ENCODE results near the gene TMOD2. TPM values are rescaled to one million over a fixed set of nuclear protein-coding genes. Genes with fewer than 3 reads are reported as not detected.

TMOD2 gene
- 8.4 TPM for total RNA-seq

GRCh38 chr15:51750792-51751696 is at the start of gene TMOD2:
TSS of gene TMOD2 (plus strand) at chr15:51751597. CDS start at chr15:51766442, 14,845 bp downstream.
- Histone ChIP-seq H3K4me1 (ENCODE audit: control insufficient read depth in 3 of 3, insufficient read depth in 3 of 3, low read length in 3 of 3) (peaks cover 7 to 14% (median 13%) of the 10 kb centered on the region in 3 donors), H3K36me3 (ENCODE audit: control insufficient read depth in 3 of 3, insufficient read depth in 3 of 3, low read length in 3 of 3) (no peaks in the 10 kb centered on the region), H3K27ac (ENCODE audit: low read depth, low read length) (no peak within 1 kb of the TSS), H3K9me3 (ENCODE audit: control insufficient read depth in 3 of 3, low read length in 3 of 3) (no peaks in the 10 kb centered on the region), H3K4me3 (ENCODE audit: low read length in 3 of 3) (peak within 1 kb of the TSS; percentile 80 to 84 (median 83)), H3K27me3 (ENCODE audit: control insufficient read depth in 3 of 3, insufficient read depth in 3 of 3, low read length in 3 of 3) (no peaks in the 10 kb centered on the region), H3K9ac (ENCODE audit: low read depth in 1 of 3, low read length in 3 of 3) (peak within 1 kb of the TSS; percentile 36 to 72 (median 66))

- Histone ChIP-seq H3K27me3 (ENCODE audit: control insufficient read depth in 3 of 3, insufficient read depth in 3 of 3, low read length in 3 of 3) (peaks cover 0 to 3% (median 0%) of the 10 kb centered on the region in 3 donors), H3K4me1 (ENCODE audit: control insufficient read depth in 3 of 3, insufficient read depth in 3 of 3, low read length in 3 of 3) (peaks cover 0 to 4% (median 0%) of the 10 kb centered on the region in 3 donors)
These were observed 48.7 kb upstream of the TMOD2 start for GRCh38 chr15:51702710-51703109.

GRCh38 chr15:51706291-51706690 is 45.1 kb upstream of the TMOD2 start:
- H3K9ac ChIP-seq (ENCODE audit: low read depth in 1 of 3, low read length in 3 of 3): no peak overlapping the region
- H3K27ac ChIP-seq (ENCODE audit: low read depth, low read length): no peak overlapping the region
- no peaks in the 10 kb centered on the region for H3K9me3 ChIP-seq (ENCODE audit: control insufficient read depth in 3 of 3, low read length in 3 of 3)
- H3K36me3 ChIP-seq (ENCODE audit: control insufficient read depth in 3 of 3, insufficient read depth in 3 of 3, low read length in 3 of 3): no peaks in the 10 kb centered on the region
- peaks cover 0 to 4% (median 0%) of the 10 kb centered on the region in 3 donors for H3K4me1 ChIP-seq (ENCODE audit: control insufficient read depth in 3 of 3, insufficient read depth in 3 of 3, low read length in 3 of 3)
- H3K4me3 ChIP-seq (ENCODE audit: low read length in 3 of 3): no peak overlapping the region
- H3K27me3 ChIP-seq (ENCODE audit: control insufficient read depth in 3 of 3, insufficient read depth in 3 of 3, low read length in 3 of 3): no peaks in the 10 kb centered on the region

More at GRCh38 chr15:51702710-51703109, 48.7 kb upstream of the TMOD2 start:
- Histone ChIP-seq H3K9me3 (ENCODE audit: control insufficient read depth in 3 of 3, low read length in 3 of 3) (no peaks in the 10 kb centered on the region), H3K27ac (ENCODE audit: low read depth, low read length) (no peak overlapping the region), H3K36me3 (ENCODE audit: control insufficient read depth in 3 of 3, insufficient read depth in 3 of 3, low read length in 3 of 3) (no peaks in the 10 kb centered on the region), H3K9ac (ENCODE audit: low read depth in 1 of 3, low read length in 3 of 3) (no peak overlapping the region), H3K4me3 (ENCODE audit: low read length in 3 of 3) (no peak overlapping the region)

- no peak overlapping the region for H3K9ac ChIP-seq (ENCODE audit: low read depth in 1 of 3, low read length in 3 of 3)
- peaks cover 0 to 4% (median 0%) of the 10 kb centered on the region in 3 donors for H3K4me1 ChIP-seq (ENCODE audit: control insufficient read depth in 3 of 3, insufficient read depth in 3 of 3, low read length in 3 of 3)
- H3K36me3 ChIP-seq (ENCODE audit: control insufficient read depth in 3 of 3, insufficient read depth in 3 of 3, low read length in 3 of 3): no peaks in the 10 kb centered on the region
- H3K27me3 ChIP-seq (ENCODE audit: control insufficient read depth in 3 of 3, insufficient read depth in 3 of 3, low read length in 3 of 3): no peaks in the 10 kb centered on the region
- no peaks in the 10 kb centered on the region for H3K9me3 ChIP-seq (ENCODE audit: control insufficient read depth in 3 of 3, low read length in 3 of 3)
- H3K27ac ChIP-seq (ENCODE audit: low read depth, low read length): no peak overlapping the region
- H3K4me3 ChIP-seq (ENCODE audit: low read length in 3 of 3): no peak overlapping the region
These were observed 44.3 kb upstream of the TMOD2 start for GRCh38 chr15:51706926-51707608.

- H3K4me1 ChIP-seq (ENCODE audit: control insufficient read depth in 3 of 3, insufficient read depth in 3 of 3, low read length in 3 of 3): peaks cover 0 to 4% (median 0%) of the 10 kb centered on the region in 3 donors
- H3K4me3 ChIP-seq (ENCODE audit: low read length in 3 of 3): no peak overlapping the region
- no peaks in the 10 kb centered on the region for H3K9me3 ChIP-seq (ENCODE audit: control insufficient read depth in 3 of 3, low read length in 3 of 3)
- no peak overlapping the region for H3K27ac ChIP-seq (ENCODE audit: low read depth, low read length)
- no peak overlapping the region for H3K9ac ChIP-seq (ENCODE audit: low read depth in 1 of 3, low read length in 3 of 3)
- H3K36me3 ChIP-seq (ENCODE audit: control insufficient read depth in 3 of 3, insufficient read depth in 3 of 3, low read length in 3 of 3): no peaks in the 10 kb centered on the region
- H3K27me3 ChIP-seq (ENCODE audit: control insufficient read depth in 3 of 3, insufficient read depth in 3 of 3, low read length in 3 of 3): no peaks in the 10 kb centered on the region
These were observed 43.4 kb upstream of the TMOD2 start for GRCh38 chr15:51708013-51708412.

- no peaks in the 10 kb centered on the region for H3K9me3 ChIP-seq (ENCODE audit: control insufficient read depth in 3 of 3, low read length in 3 of 3)
- no peak overlapping the region for H3K4me3 ChIP-seq (ENCODE audit: low read length in 3 of 3)
- H3K4me1 ChIP-seq (ENCODE audit: control insufficient read depth in 3 of 3, insufficient read depth in 3 of 3, low read length in 3 of 3): peaks cover 0 to 4% (median 0%) of the 10 kb centered on the region in 3 donors
- no peaks in the 10 kb centered on the region for H3K36me3 ChIP-seq (ENCODE audit: control insufficient read depth in 3 of 3, insufficient read depth in 3 of 3, low read length in 3 of 3)
- no peaks in the 10 kb centered on the region for H3K27me3 ChIP-seq (ENCODE audit: control insufficient read depth in 3 of 3, insufficient read depth in 3 of 3, low read length in 3 of 3)
- H3K27ac ChIP-seq (ENCODE audit: low read depth, low read length): no peak overlapping the region
- no peak overlapping the region for H3K9ac ChIP-seq (ENCODE audit: low read depth in 1 of 3, low read length in 3 of 3)
These were observed 42.4 kb upstream of the TMOD2 start for GRCh38 chr15:51709031-51709430.

- Histone ChIP-seq H3K9ac (ENCODE audit: low read depth in 1 of 3, low read length in 3 of 3) (no peak overlapping the region), H3K27ac (ENCODE audit: low read depth, low read length) (no peak overlapping the region), H3K4me1 (ENCODE audit: control insufficient read depth in 3 of 3, insufficient read depth in 3 of 3, low read length in 3 of 3) (no peaks in the 10 kb centered on the region), H3K36me3 (ENCODE audit: control insufficient read depth in 3 of 3, insufficient read depth in 3 of 3, low read length in 3 of 3) (no peaks in the 10 kb centered on the region), H3K9me3 (ENCODE audit: control insufficient read depth in 3 of 3, low read length in 3 of 3) (no peaks in the 10 kb centered on the region), H3K27me3 (ENCODE audit: control insufficient read depth in 3 of 3, insufficient read depth in 3 of 3, low read length in 3 of 3) (no peaks in the 10 kb centered on the region), H3K4me3 (ENCODE audit: low read length in 3 of 3) (no peak overlapping the region)
These were observed 37.2 kb upstream of the TMOD2 start for GRCh38 chr15:51714162-51714561.

- Histone ChIP-seq H3K27me3 (ENCODE audit: control insufficient read depth in 3 of 3, insufficient read depth in 3 of 3, low read length in 3 of 3) (no peaks in the 10 kb centered on the region), H3K4me1 (ENCODE audit: control insufficient read depth in 3 of 3, insufficient read depth in 3 of 3, low read length in 3 of 3) (no peaks in the 10 kb centered on the region), H3K27ac (ENCODE audit: low read depth, low read length) (no peak overlapping the region), H3K4me3 (ENCODE audit: low read length in 3 of 3) (no peak overlapping the region), H3K9me3 (ENCODE audit: control insufficient read depth in 3 of 3, low read length in 3 of 3) (no peaks in the 10 kb centered on the region), H3K36me3 (ENCODE audit: control insufficient read depth in 3 of 3, insufficient read depth in 3 of 3, low read length in 3 of 3) (no peaks in the 10 kb centered on the region), H3K9ac (ENCODE audit: low read depth in 1 of 3, low read length in 3 of 3) (no peak overlapping the region)
These were observed 36.5 kb upstream of the TMOD2 start for GRCh38 chr15:51714911-51715310.

- H3K9me3 ChIP-seq (ENCODE audit: control insufficient read depth in 3 of 3, low read length in 3 of 3): no peaks in the 10 kb centered on the region
- H3K36me3 ChIP-seq (ENCODE audit: control insufficient read depth in 3 of 3, insufficient read depth in 3 of 3, low read length in 3 of 3): peaks cover 0 to 6% (median 4%) of the 10 kb centered on the region in 3 donors
- H3K27ac ChIP-seq (ENCODE audit: low read depth, low read length): no peak overlapping the region
These were observed 33.2 kb upstream of the TMOD2 start for GRCh38 chr15:51718219-51718618.

GRCh38 chr15:51718746-51719145 is 32.7 kb upstream of the TMOD2 start:
- no peak overlapping the region for H3K9ac ChIP-seq (ENCODE audit: low read depth in 1 of 3, low read length in 3 of 3)
- no peaks in the 10 kb centered on the region for H3K9me3 ChIP-seq (ENCODE audit: control insufficient read depth in 3 of 3, low read length in 3 of 3)
- H3K27me3 ChIP-seq (ENCODE audit: control insufficient read depth in 3 of 3, insufficient read depth in 3 of 3, low read length in 3 of 3): no peaks in the 10 kb centered on the region
- peaks cover 0 to 6% (median 4%) of the 10 kb centered on the region in 3 donors for H3K36me3 ChIP-seq (ENCODE audit: control insufficient read depth in 3 of 3, insufficient read depth in 3 of 3, low read length in 3 of 3)
- H3K27ac ChIP-seq (ENCODE audit: low read depth, low read length): no peak overlapping the region
- no peaks in the 10 kb centered on the region for H3K4me1 ChIP-seq (ENCODE audit: control insufficient read depth in 3 of 3, insufficient read depth in 3 of 3, low read length in 3 of 3)
- no peak overlapping the region for H3K4me3 ChIP-seq (ENCODE audit: low read length in 3 of 3)

More at GRCh38 chr15:51718219-51718618, 33.2 kb upstream of the TMOD2 start:
- H3K9ac ChIP-seq (ENCODE audit: low read depth in 1 of 3, low read length in 3 of 3): no peak overlapping the region
- H3K4me1 ChIP-seq (ENCODE audit: control insufficient read depth in 3 of 3, insufficient read depth in 3 of 3, low read length in 3 of 3): no peaks in the 10 kb centered on the region
- H3K4me3 ChIP-seq (ENCODE audit: low read length in 3 of 3): no peak overlapping the region
- H3K27me3 ChIP-seq (ENCODE audit: control insufficient read depth in 3 of 3, insufficient read depth in 3 of 3, low read length in 3 of 3): no peaks in the 10 kb centered on the region

Data from skeletal muscle tissue (tissue), 4 donors.